ENCODE results near the gene AGMAT.

Gene AGMAT

GRCh38 chr1:15522551-15522950 is 62.3 kb downstream of the AGMAT start:
- DNase-seq: no peak
